ENCODE results near the gene ODAD4. TPM values are rescaled to one million over a fixed set of nuclear protein-coding genes. Genes with fewer than 3 reads are reported as not detected.

Gene ODAD4
- polyA plus RNA-seq, 1 of the 3 experiments (the other 2 are of a cell fraction), result 1.1 TPM

- no peak for TF ChIP-seq REST (IDR thresholded peaks at IDR 0.05; ENCODE audit: low read depth, low read length)
- TF ChIP-seq USF1 (IDR thresholded peaks at IDR 0.05; ENCODE audit: borderline replicate concordance, low read depth), result no peak
- no peak for TF ChIP-seq MAX (IDR thresholded peaks at IDR 0.05; ENCODE audit: low read depth)
- TF ChIP-seq MXI1 (IDR thresholded peaks at IDR 0.05; ENCODE audit: low read depth, low read length), result no peak
- no peak for TF ChIP-seq RAD21 (IDR thresholded peaks at IDR 0.05; ENCODE audit: low read length)
- no peak for TF ChIP-seq ZBTB33 (IDR thresholded peaks at IDR 0.05; ENCODE audit: borderline replicate concordance, low read depth)
- no peak for TF ChIP-seq JUND (IDR thresholded peaks at IDR 0.05)
Measured at GRCh38 chr17:41998497-41998896, 68.1 kb downstream of the ODAD4 start (continued).

- POLR2A ChIA-PET, result no interaction called here
Measured at GRCh38 chr17:42000413-42001133, 70.2 kb downstream of the ODAD4 start.

More at GRCh38 chr17:42000413-42001133, 70.2 kb downstream of the ODAD4 start:
- peaks cover 48 to 56% of the 10 kb centered on the region in 2 experiments for H3K36me3 ChIP-seq (replicated peaks in 1 of 2; ENCODE audit: control insufficient read depth in 1 of 2, insufficient read depth in 2 of 2, low read length in 1 of 2)
- H4K20me1 ChIP-seq (ENCODE audit: insufficient read depth), result peaks cover 39% of the 10 kb centered on the region
- H3K4me2 ChIP-seq, result no peak overlapping the region
- H3K9me3 ChIP-seq, result no peaks in the 10 kb centered on the region
- peaks cover 4% of the 10 kb centered on the region for H3F3A ChIP-seq (replicated peaks; ENCODE audit: insufficient read depth)
- no peak for DNase-seq
- TF ChIP-seq MAX (IDR thresholded peaks at IDR 0.05; ENCODE audit: low read depth) (no peak), NFIC (IDR thresholded peaks at IDR 0.05; ENCODE audit: borderline replicate concordance) (no peak), YY1 (IDR thresholded peaks at IDR 0.05; ENCODE audit: low read depth) (no peak), FOXM1 (IDR thresholded peaks at IDR 0.05; ENCODE audit: low read depth) (no peak), POLR2AphosphoS5 (IDR thresholded peaks at IDR 0.05; ENCODE audit: low read depth, low read length) (no peak), PBX3 (IDR thresholded peaks at IDR 0.05) (no peak), MEF2A (IDR thresholded peaks at IDR 0.05; ENCODE audit: borderline replicate concordance, low read depth) (no peak), EP300 (IDR thresholded peaks at IDR 0.05; ENCODE audit: borderline replicate concordance in 1 of 2, low read depth in 1 of 2, low read length in 1 of 2) (no peak), NRF1 (IDR thresholded peaks at IDR 0.05; ENCODE audit: low read depth, low read length) (no peak), GABPA (IDR thresholded peaks at IDR 0.05; ENCODE audit: low read depth) (no peak), TCF12 (IDR thresholded peaks at IDR 0.05) (no peak), SMC3 (IDR thresholded peaks at IDR 0.05; ENCODE audit: low read depth, low read length) (no peak), RFX5 (IDR thresholded peaks at IDR 0.05; ENCODE audit: low read length) (no peak), USF2 (IDR thresholded peaks at IDR 0.05; ENCODE audit: borderline replicate concordance, low read depth, low read length) (no peak), SIN3A (IDR thresholded peaks at IDR 0.05; ENCODE audit: borderline replicate concordance, low read depth, low read length) (no peak)
- WGBS (ENCODE audit: low lambda C conversion rate), result 95% methylated on average over 3 of the region's 3 CpGs
- H3K27ac ChIP-seq (ENCODE audit: low read depth in 2 of 2, low read length in 1 of 2), result no peak overlapping the region
- peaks cover 61% of the 10 kb centered on the region for H3K79me2 ChIP-seq (ENCODE audit: insufficient read depth)
- CTCF ChIA-PET, result interaction anchor here (1.0 to 1.3 kb wide), 3 partner anchors 17 to 101 kb away, joined by 3 to 4 read pairs (median 3); no protein-coding TSS in a partner anchor
- H3K4me3 ChIP-seq (ENCODE audit: low read depth in 2 of 2, low read length in 1 of 2), result no peak overlapping the region
- no peaks in the 10 kb centered on the region for H3K27me3 ChIP-seq (ENCODE audit: insufficient read depth)
- no peak overlapping the region for H2AFZ ChIP-seq (ENCODE audit: low read depth)
- peaks cover 5 to 8% of the 10 kb centered on the region in 2 experiments; a peak in 2 of 4 replicates for H3K4me1 ChIP-seq (ENCODE audit: control insufficient read depth in 1 of 2, insufficient read depth in 2 of 2, low read depth in 1 of 2, low read length in 1 of 2)
- H3K9ac ChIP-seq, result no peak overlapping the region
- H3K9me2 ChIP-seq, result no peaks in the 10 kb centered on the region
